ENCODE results near the gene REX1BD. TPM values are rescaled to one million over a fixed set of nuclear protein-coding genes. Genes with fewer than 3 reads are reported as not detected.

The REX1BD gene
- total and polyA plus RNA-seq, 2 of the 4 experiments (the other 2 are of a cell fraction): 14.2 to 44.6 TPM

- TF ChIP-seq BHLHE40 (IDR thresholded peaks at IDR 0.05; ENCODE audit: low read depth, low read length): no peak
Observed at GRCh38 chr19:18558604-18559003, 30.0 kb upstream of the REX1BD start (continued).

GRCh38 chr19:18559685-18560084 lies 28.9 kb upstream of the REX1BD start:
- no peaks in the 10 kb centered on the region for H3K9me3 ChIP-seq (ENCODE audit: control insufficient read depth, insufficient read depth, low read length)
- in situ Hi-C loops (cut with MboI; ENCODE audit: low sequenced_read_pairs): no loop called here
- peaks cover 21 to 42% of the 10 kb centered on the region in 2 experiments for H3K79me1 ChIP-seq (ENCODE audit: low read depth in 1 of 2, low read length in 2 of 2)
- dilution Hi-C loops (cut with HindIII; ENCODE audit: low sequenced_read_pairs, unreplicated experiment): no loop called here
- no peak overlapping the region for H4K5ac ChIP-seq (ENCODE audit: low read depth, low read length)
- H4K8ac ChIP-seq (ENCODE audit: low read depth in 2 of 2, low read length in 2 of 2): no peak overlapping the region
- H3K14ac ChIP-seq (replicated peaks; ENCODE audit: low read depth, low read length): no peak overlapping the region
- H3K23ac ChIP-seq (ENCODE audit: low read depth, low read length): no peak overlapping the region
- H3K56ac ChIP-seq (ENCODE audit: extremely low read depth, insufficient read depth, low read length): no peak overlapping the region
- ATAC-seq (ENCODE audit: low read depth): no peak
- H3K4ac ChIP-seq (ENCODE audit: low read depth, low read length): no peak overlapping the region
- no TSS peak for BruUV-seq (replicated peaks)
- no peak overlapping the region for H3K27ac ChIP-seq (ENCODE audit: insufficient read depth, low read length)
- no peak overlapping the region for H2BK120ac ChIP-seq (ENCODE audit: low read depth, low read length)
- H3K27me3 ChIP-seq (ENCODE audit: control insufficient read depth, insufficient read depth, low read length): no peaks in the 10 kb centered on the region
- 0 out of 2 replicates have a peak, but pooled peaks cover 2% of the 10 kb centered on the region for H3K4me1 ChIP-seq (ENCODE audit: control insufficient read depth, insufficient read depth, low read length)
- H2BK15ac ChIP-seq (ENCODE audit: low read depth, low read length): no peak overlapping the region
- no peak overlapping the region for H3K4me3 ChIP-seq (ENCODE audit: insufficient read depth, low read depth, low read length)
- H4K91ac ChIP-seq (ENCODE audit: insufficient read depth, low read depth, low read length): no peak overlapping the region
- intact Hi-C loops (cut with micrococcal nuclease): loop anchor here (5.0 kb wide), 1 partner anchor 107 kb away; no protein-coding TSS in a partner anchor
- no peak overlapping the region for H3K9ac ChIP-seq (ENCODE audit: low read depth, low read length)
- no peak for TF ChIP-seq RAD21 (IDR thresholded peaks at IDR 0.05; ENCODE audit: low read length)
- CTCF ChIA-PET: interaction anchor here (0.8 kb wide), 1 partner anchor 40 kb away, joined by 5 read pairs; no protein-coding TSS in a partner anchor
- no peak for DNase-seq
- H2AFZ ChIP-seq (replicated peaks; ENCODE audit: low read length, poor library complexity): no peak overlapping the region
- H3K9me1 ChIP-seq (ENCODE audit: insufficient read depth, low read length): 0 out of 2 replicates have a peak, but pooled peaks cover 2% of the 10 kb centered on the region
- WGBS, 2 experiments (ENCODE audit: extremely low coverage in 2 of 2, insufficient read length in 1 of 2): 80% methylated on average over 1 of the region's 5 CpGs; no CpG with 5 or more reads in 1 of the 2 experiments
- H4K20me1 ChIP-seq (ENCODE audit: insufficient read depth, low read length): no peaks in the 10 kb centered on the region
- POLR2A ChIA-PET (ENCODE audit: unreplicated experiment): interaction anchor here (0.5 kb wide), 1 partner anchor 37 kb away, joined by 3 read pairs; no protein-coding TSS in a partner anchor
- H3K4me2 ChIP-seq (ENCODE audit: low read depth, low read length): no peak overlapping the region
- H2AK9ac ChIP-seq (replicated peaks; ENCODE audit: low read depth, low read length, poor library complexity): no peak overlapping the region
- no peak overlapping the region for H2BK5ac ChIP-seq (ENCODE audit: low read depth, low read length, poor library complexity, severe bottlenecking)
- H2AK5ac ChIP-seq (ENCODE audit: low read depth, low read length): no peak overlapping the region
- peaks cover 19% of the 10 kb centered on the region for H3K36me3 ChIP-seq (ENCODE audit: control insufficient read depth, insufficient read depth, low read length)
- no peak overlapping the region for H2BK20ac ChIP-seq (ENCODE audit: low read depth, low read length)
- H3K18ac ChIP-seq (ENCODE audit: low read depth, low read length): no peak overlapping the region

All from IMR-90 (cell line).